Stimulated activated CD8-positive, alpha-beta memory T cell treated with anti-CD3 and anti-CD28 coated beads, Interleukin-15, amount 100 ng/mL, for 48 hours (primary cell): ENCODE results near the gene RSAD2.
"Not testable (repeated sequence)": the region's sequence is repeated elsewhere in the genome, so short reads cannot be mapped to it uniquely, and the experiment has no call there.

Experiments
- DNase-seq, 2 donors: peaks; one replicate each; pipeline ENCODE4 v3.0.0-alpha.2; 2020; ENCODE audit warnings: low read depth in 2 of 2

The RSAD2 gene, protein sequence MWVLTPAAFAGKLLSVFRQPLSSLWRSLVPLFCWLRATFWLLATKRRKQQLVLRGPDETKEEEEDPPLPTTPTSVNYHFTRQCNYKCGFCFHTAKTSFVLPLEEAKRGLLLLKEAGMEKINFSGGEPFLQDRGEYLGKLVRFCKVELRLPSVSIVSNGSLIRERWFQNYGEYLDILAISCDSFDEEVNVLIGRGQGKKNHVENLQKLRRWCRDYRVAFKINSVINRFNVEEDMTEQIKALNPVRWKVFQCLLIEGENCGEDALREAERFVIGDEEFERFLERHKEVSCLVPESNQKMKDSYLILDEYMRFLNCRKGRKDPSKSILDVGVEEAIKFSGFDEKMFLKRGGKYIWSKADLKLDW

DNA sequence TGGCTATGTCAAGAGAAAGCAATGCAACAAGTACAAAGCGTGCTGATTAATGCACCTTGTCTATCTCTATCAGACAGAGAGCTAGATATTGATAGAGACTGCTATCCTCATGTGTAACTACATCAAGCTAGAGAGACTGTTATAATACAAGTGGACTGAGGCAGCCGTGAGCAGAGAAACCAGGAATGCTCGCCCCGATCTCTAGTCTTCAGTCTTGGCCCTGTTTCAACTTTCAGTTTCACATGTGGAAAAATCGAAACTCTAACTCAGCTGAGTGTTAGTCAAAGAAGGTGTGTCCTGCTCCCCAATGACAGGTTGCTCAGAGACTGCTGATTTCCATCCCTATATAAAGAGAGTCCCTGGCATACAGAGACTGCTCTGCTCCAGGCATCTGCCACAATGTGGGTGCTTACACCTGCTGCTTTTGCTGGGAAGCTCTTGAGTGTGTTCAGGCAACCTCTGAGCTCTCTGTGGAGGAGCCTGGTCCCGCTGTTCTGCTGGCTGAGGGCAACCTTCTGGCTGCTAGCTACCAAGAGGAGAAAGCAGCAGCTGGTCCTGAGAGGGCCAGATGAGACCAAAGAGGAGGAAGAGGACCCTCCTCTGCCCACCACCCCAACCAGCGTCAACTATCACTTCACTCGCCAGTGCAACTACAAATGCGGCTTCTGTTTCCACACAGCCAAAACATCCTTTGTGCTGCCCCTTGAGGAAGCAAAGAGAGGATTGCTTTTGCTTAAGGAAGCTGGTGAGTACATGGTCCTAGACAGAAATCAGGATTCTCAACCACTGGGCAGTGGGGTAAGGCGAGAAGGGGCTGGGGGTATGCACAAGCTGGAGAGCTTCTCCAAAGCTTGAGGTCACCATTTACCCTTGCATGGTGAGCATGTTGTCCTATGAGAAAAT lies at the start of gene RSAD2:
Gene RSAD2, plus strand, starts transcription at position 376 of the 903 bp plus-strand sequence. Its CDS starts 24 bp downstream, at position 400.
- no peak for DNase-seq

DNA sequence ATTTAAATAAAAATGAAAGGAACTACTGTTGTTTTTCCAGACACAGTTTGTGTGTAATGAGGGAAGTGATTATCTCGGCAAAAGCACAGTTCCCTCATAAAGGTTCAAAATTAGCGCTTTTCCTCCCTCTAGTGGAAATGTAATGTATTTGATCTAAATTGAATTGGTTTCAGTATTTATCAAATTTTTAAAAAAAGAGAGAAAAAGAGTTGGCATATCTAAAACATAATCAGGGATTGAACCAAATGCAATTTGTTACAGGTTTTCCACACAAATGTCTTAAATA lies 49.3 kb upstream of the RSAD2 start:
- DNase-seq = no peak

DNA sequence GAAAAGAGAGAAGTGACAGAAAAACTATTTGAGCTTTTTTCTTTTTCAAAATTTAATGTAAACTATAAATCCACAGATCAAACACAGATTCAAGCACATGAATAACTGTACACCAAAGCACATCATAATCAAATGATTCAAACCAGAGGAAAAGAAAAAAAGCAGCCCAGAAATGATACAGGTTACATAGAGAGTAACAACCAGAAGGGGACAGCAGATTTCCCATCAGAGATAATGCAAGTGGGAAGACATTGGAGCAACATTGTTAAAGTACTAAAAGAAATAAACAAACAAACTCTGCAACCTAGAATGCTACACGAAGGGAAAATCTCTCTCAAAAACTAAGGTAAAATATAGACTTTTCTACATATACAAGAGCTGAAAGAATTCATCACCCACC lies 46.3 kb upstream of the RSAD2 start:
- no peak for DNase-seq

DNA sequence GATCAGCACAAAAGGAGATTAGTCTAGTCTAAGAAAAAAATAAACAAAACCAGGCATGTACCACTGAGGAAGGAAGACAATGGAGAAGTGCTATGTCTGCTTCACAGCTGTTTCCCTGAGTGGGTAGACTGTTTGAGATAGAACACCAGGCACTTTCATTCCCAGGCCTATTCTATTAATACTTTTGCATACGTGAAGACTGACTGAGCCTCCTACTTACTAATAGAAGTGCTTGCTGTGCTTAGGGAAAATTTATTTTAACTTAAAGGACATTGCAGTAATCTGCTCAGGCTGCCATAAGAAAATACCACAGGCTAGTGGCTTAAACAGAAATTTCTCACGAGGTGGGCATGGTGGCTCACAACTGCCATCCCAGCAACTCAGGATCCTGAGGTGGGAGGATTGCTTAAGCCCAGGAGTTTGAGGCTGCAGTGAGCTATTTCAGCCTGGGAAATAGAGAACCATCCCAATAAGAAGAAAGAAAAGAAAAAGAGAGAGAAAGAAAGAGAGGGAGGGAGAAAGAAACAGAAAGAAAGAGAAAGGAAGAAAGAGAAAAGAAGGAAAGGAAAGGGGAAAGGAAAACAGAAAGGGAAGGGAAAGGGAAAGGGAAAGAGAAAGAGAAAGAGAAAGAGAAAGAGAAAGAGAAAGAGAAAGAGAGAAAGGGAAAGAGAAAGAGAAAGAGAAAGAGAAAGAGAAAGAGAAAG lies 44.8 kb upstream of the RSAD2 start:
- DNase-seq = no peak

DNA sequence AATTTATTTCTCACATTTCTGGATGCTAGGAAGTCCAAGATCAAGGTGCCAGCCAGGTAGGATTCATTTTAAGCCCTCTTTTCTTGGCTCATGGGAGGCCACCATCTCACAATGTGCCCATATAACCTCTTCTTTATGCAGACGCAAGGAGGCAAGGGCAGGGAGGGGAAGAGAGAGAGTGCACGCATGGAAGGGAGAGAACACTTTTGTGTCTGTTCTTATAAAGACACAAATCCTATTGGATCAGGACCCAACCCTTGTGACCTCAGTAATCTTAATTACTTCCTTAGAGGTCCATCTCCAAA lies 44.3 kb upstream of the RSAD2 start:
- DNase-seq = no peak

DNA sequence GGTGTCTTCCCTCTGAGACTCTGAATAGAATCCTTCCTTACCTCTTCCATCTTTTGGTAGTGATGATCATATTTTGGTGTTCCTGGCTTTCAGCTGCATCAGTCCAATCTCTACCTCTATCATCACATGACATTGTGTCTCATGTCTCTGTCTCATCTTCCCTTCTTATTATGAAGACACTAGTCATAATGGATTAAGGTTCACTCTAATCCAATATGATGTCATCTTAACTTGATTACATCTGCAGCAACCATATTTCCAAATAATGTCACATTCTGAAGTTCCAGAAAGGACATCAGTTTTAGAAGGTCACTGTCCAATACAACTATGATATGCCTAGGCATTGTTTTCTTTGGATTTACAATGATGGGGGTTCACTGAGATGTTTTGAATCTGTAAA lies 43.4 kb upstream of the RSAD2 start:
- DNase-seq = no peak

DNA sequence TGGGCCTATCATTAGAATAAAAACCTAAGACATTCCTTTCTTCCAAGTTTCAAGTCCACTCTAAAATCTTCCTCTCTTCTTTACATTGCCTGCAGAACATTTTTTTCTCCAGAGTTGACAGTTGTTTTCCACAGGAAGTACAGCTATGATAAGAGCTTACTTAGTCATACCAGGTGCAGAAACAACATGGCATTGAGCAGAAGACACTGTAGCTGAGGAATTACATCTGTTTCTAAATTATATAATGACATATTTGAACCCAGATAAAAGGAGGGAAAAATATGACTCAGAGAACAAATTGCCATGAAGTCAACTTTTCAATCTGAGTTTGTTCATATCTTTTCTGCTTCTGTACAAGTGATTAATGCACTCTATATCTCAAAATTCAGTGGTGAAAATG lies 42.1 kb upstream of the RSAD2 start:
- DNase-seq = no peak

DNA sequence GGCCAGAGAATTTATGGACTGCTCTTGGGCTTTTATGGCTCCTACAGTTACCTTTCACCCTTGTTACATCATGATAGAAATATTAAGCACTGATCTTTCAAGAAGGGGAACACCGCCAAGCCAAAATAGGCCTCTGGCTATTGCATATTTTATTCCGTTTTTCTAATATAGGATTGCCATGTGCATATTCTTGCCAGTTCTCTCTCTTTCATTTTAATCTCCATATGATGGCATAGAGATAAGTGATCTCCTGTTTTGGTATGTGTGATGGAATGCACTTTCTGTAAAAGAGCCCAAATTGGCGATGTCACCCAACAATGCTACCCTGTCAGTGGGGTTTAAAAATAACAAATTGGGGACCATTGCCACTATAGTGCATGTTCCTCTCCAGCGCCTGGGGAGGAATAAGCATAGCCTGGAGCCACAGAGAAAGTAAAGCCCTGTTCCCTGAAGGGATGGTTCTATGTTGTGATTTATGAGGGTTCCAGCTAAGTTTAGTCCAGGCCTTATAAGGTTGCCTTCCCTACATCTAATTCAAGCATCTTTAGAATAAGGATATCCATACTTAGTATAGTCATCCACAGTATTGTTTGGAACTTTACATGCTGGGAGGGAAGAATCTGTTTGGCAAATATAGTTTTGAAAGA lies 38.8 kb upstream of the RSAD2 start:
- DNase-seq = no peak

DNA sequence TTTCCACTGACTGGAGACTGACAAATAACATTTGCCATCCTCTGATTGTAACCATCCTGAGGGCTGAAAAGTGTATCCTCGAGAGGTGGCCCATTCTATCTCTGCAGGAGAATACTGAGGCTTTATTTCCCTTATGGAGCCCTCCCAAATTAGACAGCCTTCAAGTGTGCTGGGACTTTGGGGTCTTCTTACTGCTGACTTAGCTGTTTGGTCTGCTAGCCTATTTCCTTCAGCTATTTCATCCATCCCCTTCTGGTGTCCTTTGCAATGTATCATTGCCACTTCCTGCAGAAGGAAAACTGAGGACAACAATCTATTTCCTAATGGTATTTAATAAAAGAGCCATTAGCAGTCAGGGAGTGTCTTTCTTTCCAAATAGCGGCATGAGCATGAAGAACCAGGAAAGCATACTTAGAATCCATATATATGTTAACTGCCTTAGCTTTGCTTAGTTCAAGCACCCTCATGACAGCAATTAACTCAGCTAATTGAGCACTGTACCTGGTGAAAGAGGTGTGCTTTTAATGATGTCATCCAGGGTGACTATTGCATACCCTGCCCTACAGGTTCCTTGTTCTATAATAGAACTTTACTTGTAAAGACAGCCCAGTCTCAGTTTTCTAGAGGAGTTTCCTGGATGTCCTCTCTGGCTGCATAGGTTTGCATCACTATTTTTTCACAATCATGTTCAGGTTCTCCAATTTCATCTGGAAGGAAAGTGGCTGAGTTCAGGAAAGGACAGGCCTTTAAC lies 35.9 kb upstream of the RSAD2 start:
- no peak for DNase-seq

DNA sequence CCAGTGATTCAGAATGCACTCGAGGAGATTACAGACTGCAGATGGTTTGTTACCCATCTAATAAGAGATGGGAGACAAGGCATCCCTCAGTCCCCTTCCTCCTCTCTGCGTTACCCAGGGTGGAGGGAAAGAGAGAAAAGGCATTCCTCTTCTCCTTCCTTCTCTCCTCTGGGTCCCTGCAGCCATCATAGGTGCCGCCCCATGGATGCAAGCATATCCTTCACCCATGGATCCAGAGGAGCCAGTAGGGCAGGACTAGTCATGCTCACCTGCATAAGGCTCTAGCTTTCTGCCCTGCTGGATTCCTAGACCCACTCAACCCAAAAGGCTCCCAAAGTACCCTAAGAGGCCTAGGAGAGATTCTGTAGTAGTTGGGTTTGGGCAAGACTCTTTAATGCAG lies 32.3 kb upstream of the RSAD2 start:
- DNase-seq = no peak

DNA sequence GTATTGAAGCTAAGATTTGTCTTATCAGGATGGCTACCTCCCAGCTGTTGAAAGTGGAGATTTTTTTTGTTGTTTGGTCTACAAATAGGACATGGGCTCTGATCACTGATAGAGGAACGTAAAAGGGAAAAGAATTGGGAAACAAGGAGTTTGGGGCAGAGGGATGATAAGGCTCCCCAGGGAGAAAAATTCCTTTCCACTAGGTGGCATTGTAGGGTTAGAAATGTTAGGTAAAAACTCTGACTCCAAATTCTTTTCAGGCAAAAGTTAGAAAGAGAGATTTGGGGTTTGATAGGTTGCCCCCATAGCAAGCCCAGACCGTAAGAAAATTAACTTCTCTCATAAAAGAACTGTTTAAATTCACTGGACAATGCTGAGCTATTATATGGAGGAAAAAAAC lies 31.7 kb upstream of the RSAD2 start:
- DNase-seq = no peak

DNA sequence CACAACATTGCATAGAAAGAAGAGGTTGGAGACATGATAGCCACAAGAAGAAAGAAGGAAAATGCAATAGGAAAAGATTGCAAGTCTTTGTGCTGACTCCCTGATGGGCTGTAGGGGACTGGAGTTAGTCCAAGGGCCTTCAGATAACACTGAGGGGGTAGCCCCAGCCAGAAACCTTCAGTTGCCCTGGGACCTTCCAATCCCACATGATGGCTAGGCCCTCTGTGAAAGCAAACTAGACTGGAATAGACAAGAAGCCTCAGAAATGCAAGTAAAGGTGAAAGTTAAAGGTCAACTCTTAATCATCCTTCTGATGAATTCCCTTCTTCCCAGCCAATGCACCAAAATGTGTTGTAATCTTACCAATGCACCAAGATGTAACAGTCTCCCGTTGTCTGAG lies 31.0 kb upstream of the RSAD2 start:
- no peak for DNase-seq

DNA sequence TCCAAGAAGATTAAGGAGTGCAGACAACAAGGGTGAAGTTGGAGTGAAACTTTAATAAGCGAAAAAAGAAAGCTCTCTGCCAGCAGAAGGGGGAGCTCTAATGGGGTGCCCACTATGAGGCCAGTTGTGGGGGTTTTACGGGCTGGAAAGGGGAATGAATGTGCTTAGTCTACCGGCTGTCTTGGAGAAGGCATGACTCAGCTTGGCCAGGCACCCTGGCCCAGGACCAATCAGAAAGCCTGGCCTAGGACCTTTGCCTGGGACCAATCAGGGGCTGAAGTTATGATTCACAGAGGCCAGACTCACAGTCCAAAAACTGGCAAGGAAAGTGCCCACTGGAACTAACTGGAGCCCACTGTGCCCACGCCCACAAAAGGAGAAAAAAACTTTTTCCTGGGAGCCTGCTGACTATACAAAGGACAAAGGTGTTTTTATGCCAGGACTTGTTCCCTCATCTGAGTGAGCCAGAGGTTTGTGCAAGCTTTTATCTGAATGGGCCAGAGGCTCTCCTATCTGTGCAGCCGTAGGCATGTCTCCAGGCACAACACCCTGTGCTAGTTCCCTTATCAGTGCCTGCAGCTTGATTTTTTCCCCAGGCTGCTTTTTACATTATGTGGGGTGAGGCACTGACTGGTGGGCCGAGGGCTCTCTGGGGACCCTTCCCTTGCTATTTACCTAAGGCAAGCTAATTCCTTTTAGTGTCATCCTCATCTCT lies 30.5 kb upstream of the RSAD2 start:
- DNase-seq = no peak

DNA sequence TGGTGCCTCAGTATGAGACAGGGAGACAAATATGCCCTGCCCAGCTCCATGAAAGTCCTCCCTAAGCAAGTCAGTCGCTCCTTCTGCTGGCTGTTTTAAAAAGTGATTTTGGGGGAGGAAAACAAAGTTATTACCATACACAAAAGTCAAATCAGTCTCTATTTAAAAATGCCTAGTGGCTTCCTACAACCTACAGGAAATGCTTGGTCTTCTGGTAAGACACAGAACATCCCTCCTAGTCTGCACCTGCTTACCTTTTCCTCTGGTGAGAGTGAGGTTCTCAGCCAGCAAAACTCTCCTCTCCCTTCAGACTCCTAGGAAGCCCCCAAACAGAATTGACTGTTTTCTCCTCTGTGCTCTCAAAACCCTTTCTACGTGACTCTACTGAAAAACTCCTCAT lies 25.4 kb upstream of the RSAD2 start:
- no peak for DNase-seq

DNA sequence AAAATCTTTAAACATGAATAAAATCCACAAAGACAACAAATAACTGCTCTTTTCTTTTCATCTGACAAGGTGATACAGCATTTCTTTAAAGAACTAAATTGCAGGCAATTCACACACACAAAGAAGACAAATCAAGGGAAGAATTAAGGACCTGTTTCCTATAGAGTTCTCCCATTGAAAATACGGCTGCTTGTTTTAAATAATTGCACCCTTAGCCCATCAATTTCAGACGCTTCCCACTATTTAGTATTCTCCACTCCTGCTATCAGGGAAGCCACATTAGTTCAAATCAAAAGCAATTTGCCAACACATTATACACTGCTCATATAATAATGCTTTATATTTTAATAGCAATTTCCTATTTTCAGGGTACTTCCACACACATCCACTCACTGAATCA lies 23.2 kb upstream of the RSAD2 start:
- no peak for DNase-seq

DNA sequence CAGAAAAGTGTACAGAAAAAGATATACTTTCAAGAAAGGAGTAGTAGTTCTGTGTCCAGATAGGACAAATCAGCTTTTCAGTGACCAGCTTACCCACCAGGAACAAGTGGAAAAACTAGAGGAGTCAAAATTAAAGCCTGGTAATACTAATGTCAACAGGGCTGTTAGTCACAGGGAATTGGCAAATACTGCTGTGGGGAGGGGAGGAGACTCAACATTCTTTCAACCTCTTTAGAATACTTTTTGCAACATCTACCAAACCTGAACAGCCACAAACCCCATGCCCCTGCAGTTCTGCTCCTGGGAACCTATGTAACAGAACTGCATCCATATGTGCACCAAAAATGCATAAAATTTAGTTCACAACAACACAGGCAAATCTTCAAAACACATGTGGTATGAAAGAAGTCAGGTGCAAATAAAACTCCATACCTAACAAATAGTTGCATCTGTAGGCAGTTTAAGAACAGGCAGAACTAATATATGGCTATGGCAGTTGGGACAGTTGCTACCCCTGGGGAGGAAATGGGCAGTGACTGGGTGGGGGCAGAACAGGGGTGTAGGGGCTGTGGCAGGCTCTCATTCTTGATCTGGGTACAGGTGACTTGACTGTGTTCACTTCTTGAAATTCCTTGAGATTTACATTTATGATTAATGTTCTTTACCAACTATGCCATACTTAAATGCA lies 21.6 kb upstream of the RSAD2 start:
- DNase-seq = no peak

DNA sequence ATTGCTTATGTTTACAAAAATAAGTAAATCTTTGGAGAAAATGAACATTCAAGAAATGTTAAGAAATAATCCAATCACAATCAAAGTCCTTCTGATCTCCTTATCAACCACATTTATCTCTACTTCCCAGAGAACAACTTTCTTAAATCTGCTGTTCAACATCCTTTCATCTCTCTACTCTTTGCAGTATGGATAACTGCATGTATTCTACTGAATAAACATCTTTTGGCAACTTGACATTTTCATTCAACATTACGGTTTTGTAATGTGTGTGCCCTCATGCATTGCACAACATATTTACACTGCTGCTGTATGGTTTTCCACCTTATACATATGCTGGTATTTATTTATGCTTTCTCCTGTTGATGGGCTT lies 21.0 kb upstream of the RSAD2 start:
- DNase-seq = no peak

DNA sequence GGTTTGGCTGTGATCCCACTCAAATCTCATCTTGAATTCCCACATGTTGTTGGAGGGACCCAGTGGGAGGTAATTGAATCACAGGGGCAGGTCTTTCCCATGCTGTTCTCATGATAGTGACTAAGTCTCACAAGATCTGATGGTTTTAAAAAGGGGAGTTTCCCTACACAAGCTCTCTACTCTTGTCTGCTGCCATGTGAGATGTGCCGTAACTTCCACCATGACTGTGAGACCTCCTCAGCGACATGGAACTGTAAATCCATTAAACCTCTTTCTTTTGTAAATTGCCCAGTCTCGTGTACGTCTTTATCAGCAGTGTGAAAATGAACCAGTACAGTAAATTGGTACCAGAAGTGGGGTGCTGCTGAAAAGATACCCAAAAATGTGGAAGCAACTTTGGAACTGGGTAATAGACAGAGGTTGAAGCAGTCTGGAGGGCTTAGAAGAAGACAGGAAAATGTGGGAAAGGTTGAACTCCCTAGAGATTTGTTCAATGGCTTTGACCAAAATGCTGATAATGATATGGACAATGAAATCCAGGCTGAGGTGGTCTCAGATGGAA lies 19.0 kb upstream of the RSAD2 start:
- not testable (repeated sequence) for DNase-seq

DNA sequence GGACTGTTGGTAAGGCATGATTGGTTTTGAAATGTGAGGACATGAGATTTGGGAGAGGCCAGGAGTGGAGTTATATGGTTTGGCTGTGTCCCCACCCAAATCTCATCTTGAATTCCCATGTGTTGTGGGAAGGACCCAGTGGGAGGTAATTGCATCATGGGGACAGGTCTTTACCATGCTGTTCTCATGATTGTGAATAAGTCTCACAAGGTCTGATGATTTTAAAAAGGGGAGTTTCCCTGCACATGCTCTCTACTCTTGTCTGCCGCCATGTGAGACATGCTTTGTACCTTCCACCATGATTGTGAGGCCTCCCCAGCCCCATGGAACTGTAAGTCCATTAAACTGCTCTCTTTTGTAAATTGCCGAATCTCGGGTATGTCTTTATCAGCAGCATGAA lies 17.3 kb upstream of the RSAD2 start:
- DNase-seq = no peak

DNA sequence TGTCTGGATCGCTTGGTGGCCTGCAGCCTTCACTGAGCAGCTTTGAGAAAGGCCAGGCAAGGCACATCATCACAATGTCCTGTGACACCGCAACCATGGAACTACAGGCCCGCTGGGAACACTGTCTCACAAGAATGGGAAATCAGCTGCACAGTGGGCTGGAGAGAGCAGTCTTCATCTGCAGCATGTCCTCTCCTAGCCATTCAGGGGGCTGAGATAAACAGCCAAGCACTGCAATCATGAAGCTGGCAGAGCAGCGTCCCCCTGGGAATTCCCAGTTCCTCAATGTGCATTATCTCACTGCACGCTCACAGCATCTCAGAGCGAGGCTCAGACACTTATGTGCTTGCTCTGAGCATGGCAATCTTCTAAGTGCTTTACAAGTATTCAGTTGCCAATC lies 13.8 kb upstream of the RSAD2 start:
- no peak for DNase-seq
